Central memory CD8-positive, alpha-beta T cell (primary cell): ENCODE measurements around the gene KCNIP4.

ENCODE experiments used
- ATAC-seq: fragments of 150-1000 bp; cut with Tn5 transposase; replicated peaks from 2 replicates; pipeline ENCODE4 v1.10.0; 2022; ENCODE audit warnings: mild to moderate bottlenecking, moderate FRiP score, moderate number of reproducible peaks; ENCODE audit not compliant: poor library complexity, severe bottlenecking; ENCODE audit errors: extremely low read depth
- DNase-seq, 2 donors: peaks; one replicate each; pipeline ENCODE4 v3.0.0; 2021; ENCODE audit warnings: low spot score in 2 of 2
- H3K27ac Mint-ChIP-seq: one replicate; pipeline ENCODE4 v1.8.0; 2022; ENCODE audit warnings: low read depth, mild to moderate bottlenecking, moderate library complexity, mixed read lengths
- H3K27me3 Mint-ChIP-seq: one replicate; pipeline ENCODE4 v1.8.0; 2022; ENCODE audit warnings: mixed read lengths
- H3K36me3 Mint-ChIP-seq: one replicate; pipeline ENCODE4 v1.8.0; 2022; ENCODE audit warnings: mild to moderate bottlenecking, moderate library complexity, mixed read lengths; ENCODE audit not compliant: insufficient read depth
- H3K4me1 Mint-ChIP-seq: one replicate; pipeline ENCODE4 v1.8.0; 2022; ENCODE audit warnings: mixed read lengths
- H3K4me3 Mint-ChIP-seq: one replicate; pipeline ENCODE4 v1.8.0; 2022; ENCODE audit warnings: mild to moderate bottlenecking, moderate library complexity, mixed read lengths
- H3K9me3 Mint-ChIP-seq: one replicate; pipeline ENCODE4 v1.8.0; 2022; ENCODE audit warnings: mixed read lengths

Gene KCNIP4

GRCh38 chr4:20696815-20697214, 1251.8 kb downstream of the KCNIP4 start:
- ATAC-seq = no peak
- Mint-ChIP-seq H3K4me3 (no peak overlapping the region), H3K27me3 (no peaks in the 10 kb centered on the region), H3K27ac (no peak overlapping the region), H3K36me3 (peaks cover 14% of the 10 kb centered on the region), H3K9me3 (no peaks in the 10 kb centered on the region), H3K4me1 (peaks cover 26% of the 10 kb centered on the region)
- no peak for DNase-seq

GRCh38 chr4:20687864-20688263, 1260.7 kb downstream of the KCNIP4 start:
- ATAC-seq (no peak), DNase-seq (no peak)
- Mint-ChIP-seq H3K4me3 (no peak overlapping the region), H3K36me3 (no peaks in the 10 kb centered on the region), H3K4me1 (no peaks in the 10 kb centered on the region), H3K9me3 (no peaks in the 10 kb centered on the region), H3K27ac (no peak overlapping the region), H3K27me3 (peaks cover 9% of the 10 kb centered on the region)

- DNase-seq = no peak
- Mint-ChIP-seq H3K4me1 (no peaks in the 10 kb centered on the region), H3K27me3 (peaks cover 34% of the 10 kb centered on the region), H3K27ac (no peak overlapping the region), H3K36me3 (no peaks in the 10 kb centered on the region), H3K4me3 (no peak overlapping the region), H3K9me3 (no peaks in the 10 kb centered on the region)
- ATAC-seq = no peak
These were observed 1263.5 kb downstream of the KCNIP4 start for GRCh38 chr4:20684852-20685763.

DNA sequence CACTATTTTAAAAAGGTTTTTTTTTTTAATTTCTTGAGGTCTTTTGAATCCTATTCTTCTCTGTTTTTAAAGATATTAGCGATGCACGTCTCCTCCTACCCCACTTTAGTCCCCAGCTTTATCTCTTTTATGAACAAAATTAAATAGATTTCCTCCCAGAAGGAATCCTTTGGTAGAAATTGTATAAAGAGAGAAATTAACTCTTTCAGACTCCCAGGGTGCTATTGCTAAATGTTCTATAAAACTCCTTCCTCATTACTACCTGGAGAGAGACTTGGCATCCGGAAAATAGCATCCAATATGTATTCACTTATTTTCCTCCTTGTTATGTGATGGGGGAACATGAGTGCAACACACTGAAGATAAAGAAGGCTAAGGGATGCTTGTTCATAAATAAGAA, 1264.8 kb downstream of the KCNIP4 start:
- H3K27me3 Mint-ChIP-seq = peaks cover 31% of the 10 kb centered on the region
- H3K27ac Mint-ChIP-seq = no peak overlapping the region
- H3K36me3 Mint-ChIP-seq = no peaks in the 10 kb centered on the region
- ATAC-seq (no peak), DNase-seq (no peak)
- no peaks in the 10 kb centered on the region for H3K9me3 Mint-ChIP-seq
- no peaks in the 10 kb centered on the region for H3K4me1 Mint-ChIP-seq
- H3K4me3 Mint-ChIP-seq = no peak overlapping the region

- no peak overlapping the region for H3K27ac Mint-ChIP-seq
- DNase-seq (no peak), ATAC-seq (no peak)
- peaks cover 40% of the 10 kb centered on the region for H3K27me3 Mint-ChIP-seq
- H3K36me3 Mint-ChIP-seq = peaks cover 1% of the 10 kb centered on the region
- no peaks in the 10 kb centered on the region for H3K4me1 Mint-ChIP-seq
- H3K9me3 Mint-ChIP-seq = no peaks in the 10 kb centered on the region
- H3K4me3 Mint-ChIP-seq = no peak overlapping the region
These were observed 1265.7 kb downstream of the KCNIP4 start for GRCh38 chr4:20682853-20683252.

- ATAC-seq (no peak), DNase-seq (no peak)
- H3K4me3 Mint-ChIP-seq = no peak overlapping the region
- no peak overlapping the region for H3K27ac Mint-ChIP-seq
- peaks cover 47% of the 10 kb centered on the region for H3K27me3 Mint-ChIP-seq
- H3K36me3 Mint-ChIP-seq = peaks cover 1% of the 10 kb centered on the region
- no peaks in the 10 kb centered on the region for H3K4me1 Mint-ChIP-seq
- no peaks in the 10 kb centered on the region for H3K9me3 Mint-ChIP-seq
These were observed 1267.3 kb downstream of the KCNIP4 start for GRCh38 chr4:20681271-20681670.

GRCh38 chr4:20680736-20681135, 1267.8 kb downstream of the KCNIP4 start:
- H3K4me1 Mint-ChIP-seq = no peaks in the 10 kb centered on the region
- H3K36me3 Mint-ChIP-seq = peaks cover 1% of the 10 kb centered on the region
- H3K27me3 Mint-ChIP-seq = peaks cover 47% of the 10 kb centered on the region
- H3K9me3 Mint-ChIP-seq = no peaks in the 10 kb centered on the region
- ATAC-seq = no peak
- no peak overlapping the region for H3K27ac Mint-ChIP-seq
- no peak for DNase-seq
- H3K4me3 Mint-ChIP-seq = no peak overlapping the region

DNA sequence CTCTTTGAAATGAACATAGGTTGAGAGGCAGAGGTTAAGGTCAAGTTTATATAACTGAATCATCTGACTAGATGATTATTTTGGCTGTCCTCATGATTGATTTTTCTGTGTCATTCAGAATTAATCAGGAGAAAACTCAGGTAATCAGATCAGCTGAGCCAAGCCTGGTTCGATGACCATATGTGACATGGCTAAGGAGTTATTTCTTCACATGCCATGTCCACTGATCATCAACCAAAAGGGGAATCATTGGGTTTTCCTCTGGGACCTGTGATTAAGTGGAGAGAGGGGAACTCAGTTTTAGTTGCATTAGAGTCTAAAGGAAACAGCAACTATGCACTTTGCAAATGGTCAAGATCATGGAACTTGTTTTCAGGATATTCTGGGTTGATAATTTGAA, 1268.6 kb downstream of the KCNIP4 start:
- ATAC-seq (no peak), DNase-seq (no peak)
- Mint-ChIP-seq H3K4me3 (no peak overlapping the region), H3K9me3 (no peaks in the 10 kb centered on the region), H3K27ac (no peak overlapping the region), H3K36me3 (peaks cover 1% of the 10 kb centered on the region), H3K4me1 (no peaks in the 10 kb centered on the region), H3K27me3 (peaks cover 47% of the 10 kb centered on the region)
